K562 (cell line): ENCODE results near the gene LRRC7. TPM values are rescaled to one million over a fixed set of nuclear protein-coding genes. Genes with fewer than 3 reads are reported as not detected.
A peak's percentile ranks its signal among the peaks of the same experiment; 100 is the strongest.

ENCODE experiments used
- ATAC-seq: fragments of 200-7000 bp; cut with Tn5 transposase; 3 replicates; pipeline ENCODE4 v1.9.1; 2020; ENCODE audit warnings: moderate library complexity
- BruUV-seq: library from RNA; stranded (reverse); fragments of 400-500 nt; replicated peaks from 2 replicates; lab custom pipeline; 2021; lab: Mats Ljungman, UMichigan
- CTCF ChIA-PET: fragments of 300-600 bp; formaldehyde crosslinking; extraction: SDS; loops from one replicate; lab custom pipeline; 2021; ENCODE audit warnings: low intra/inter-chr PET ratio; lab: Yijun Ruan, JAX
- POLR2A ChIA-PET: fragments of 300-600, 350-650 bp; sonication (Branson Sonifier 250); formaldehyde crosslinking; extraction: SDS; loops from one replicate; lab custom pipeline; 2021; ENCODE audit warnings: antibody characterized with exemption, inconsistent platforms; lab: Yijun Ruan, JAX
- DNase-seq, 4 experiments: peaks; one replicate each; pipeline versions ENCODE4 v3.0.0 to v3.0.0-alpha.2; 2011 to 2018; ENCODE audit warnings: low spot score in 3 of 4, mixed read lengths in 3 of 4; ENCODE audit errors: extremely low read depth in 1 of 4
- FAIRE-seq: peaks from 2 replicates; lab custom pipeline; 2011; peaks lifted over from hg19 to GRCh38; lab: Jason Lieb, UNC
- H2AFZ ChIP-seq: 2 replicates; pipeline ENCODE4 v1.6.0; 2011; ENCODE audit warnings: low read depth, low read length, control low read depth, inconsistent platforms
- H3K27ac ChIP-seq: fragments of 200-600 bp; 3 replicates; pipeline ENCODE4 v1.8.0; 2011; ENCODE audit warnings: low read depth, mild to moderate bottlenecking, control low read depth, inconsistent platforms, low read length, moderate library complexity, mixed read lengths; ENCODE audit errors: extremely low read depth
- H3K27me3 ChIP-seq, 2 experiments: fragments of 300-600 bp in 1 of 2; 2 replicates in 1 of 2; 3 replicates in 1 of 2; pipeline versions ENCODE4 v1.6.0 to v1.8.0; 2011; ENCODE audit warnings: inconsistent platforms in 2 of 2, low read length in 2 of 2, mild to moderate bottlenecking in 1 of 2, mixed read lengths in 1 of 2, moderate library complexity in 1 of 2; ENCODE audit not compliant: control insufficient read depth in 2 of 2, insufficient read depth in 2 of 2
- H3K36me3 ChIP-seq: fragments of 300-600 bp; 3 replicates; pipeline ENCODE4 v1.8.0; 2011; ENCODE audit warnings: mild to moderate bottlenecking, low read length, inconsistent platforms; ENCODE audit not compliant: control insufficient read depth, insufficient read depth
- H3K4me1 ChIP-seq, 2 experiments: fragments of 200-600 bp in 1 of 2; replicated peaks in 1 of 2; 2 replicates in 1 of 2; 3 replicates in 1 of 2; pipeline versions ENCODE4 v1.5.1 to v1.8.0; 2011; ENCODE audit warnings: inconsistent platforms in 2 of 2, low read length in 2 of 2, mild to moderate bottlenecking in 1 of 2, mixed read lengths in 1 of 2, moderate library complexity in 1 of 2; ENCODE audit not compliant: control insufficient read depth in 2 of 2, insufficient read depth in 2 of 2
- H3K4me2 ChIP-seq: 2 replicates; pipeline ENCODE4 v1.6.1; 2011; ENCODE audit warnings: low read length, control low read depth, inconsistent platforms, mixed read lengths; ENCODE audit not compliant: insufficient read depth
- H3K4me3 ChIP-seq: fragments of 200-600 bp; sonication (generic), shearing (Covaris generic); 2 replicates; pipeline ENCODE4 v1.5.1; 2016; ENCODE audit warnings: control low read depth, inconsistent platforms
- H3K79me2 ChIP-seq: fragments of 200-600 bp; 3 replicates; pipeline ENCODE4 v1.8.0; 2011; ENCODE audit warnings: low read length, inconsistent platforms; ENCODE audit not compliant: control insufficient read depth, insufficient read depth
- H3K9ac ChIP-seq, 2 experiments: 2 replicates each; pipeline versions ENCODE4 v1.6.0 to v1.6.1; 2011; ENCODE audit warnings: low read depth in 2 of 2, low read length in 2 of 2, control low read depth in 1 of 2, inconsistent platforms in 1 of 2, mild to moderate bottlenecking in 1 of 2, mixed read lengths in 1 of 2; ENCODE audit not compliant: insufficient read depth in 1 of 2
- H3K9me1 ChIP-seq: one replicate; pipeline ENCODE4 v1.6.0; 2011; ENCODE audit warnings: inconsistent platforms, mild to moderate bottlenecking, low read length, moderate library complexity; ENCODE audit not compliant: control insufficient read depth, insufficient read depth
- H3K9me3 ChIP-seq: replicated peaks from 2 replicates; pipeline ENCODE4 v1.5.1; 2011; ENCODE audit warnings: low read depth, low read length, inconsistent platforms; ENCODE audit not compliant: control insufficient read depth, insufficient read depth
- H4K20me1 ChIP-seq: replicated peaks from 2 replicates; pipeline ENCODE4 v1.6.1; 2011; ENCODE audit warnings: low read length, inconsistent platforms, mixed read lengths; ENCODE audit not compliant: control insufficient read depth, insufficient read depth
- ATF1 ChIP-seq, 2 experiments: fragments of 450-650 bp in 1 of 2; IDR thresholded peaks; 2 replicates each; pipeline ENCODE4 v1.6.1; 2016; ENCODE audit warnings: missing compliant biosample characterization in 1 of 2, missing genetic modification characterization in 1 of 2
- ATF3 ChIP-seq, 2 experiments: fragments of 450-650 bp in 1 of 2; sonication (generic) in 1 of 2; formaldehyde crosslinking in 1 of 2; IDR thresholded peaks in 1 of 2; conservative IDR thresholded peaks in 1 of 2; 2 replicates each; pipeline versions ENCODE4 v1.6.1 to v1.8.1; 2016 to 2023; ENCODE audit warnings: mild to moderate bottlenecking in 2 of 2, moderate library complexity in 2 of 2, inconsistent platforms in 1 of 2, missing genetic modification reagents in 1 of 2
- ATF7 ChIP-seq: fragments of 450-650 bp; IDR thresholded peaks from 2 replicates; pipeline ENCODE4 v1.7.1; 2014; ENCODE audit warnings: mild to moderate bottlenecking, moderate library complexity
- HMGXB4 ChIP-seq: sonication (generic); formaldehyde crosslinking; IDR thresholded peaks from 2 replicates; pipeline ENCODE4 v1.8.1; 2023; ENCODE audit warnings: mild to moderate bottlenecking, missing genetic modification reagents
- NFYB ChIP-seq: IDR thresholded peaks from 2 replicates; pipeline ENCODE4 v1.6.1; 2011; ENCODE audit warnings: mild to moderate bottlenecking, moderate library complexity; ENCODE audit not compliant: insufficient read length; ENCODE audit errors: extremely low read depth
- RHOXF2B ChIP-seq: fragments of 250-450 bp; sonication (Bioruptor Pico); conservative IDR thresholded peaks from 2 replicates; pipeline ENCODE4 v1.5.1; 2021
- RUNX1 ChIP-seq: sonication (generic); IDR thresholded peaks from 2 replicates; pipeline ENCODE4 v1.6.1; 2016; ENCODE audit warnings: antibody characterized with exemption, low read depth
- U2AF2 ChIP-seq: fragments of 200-400 bp; formaldehyde crosslinking; optimal IDR thresholded peaks from 2 replicates; pipeline ENCODE3; 2017; ENCODE audit warnings: low read depth, mild to moderate bottlenecking, low read length
- ZBTB5 ChIP-seq: fragments of 450-650 bp; IDR thresholded peaks from 2 replicates; pipeline ENCODE4 v1.6.1; 2017; ENCODE audit warnings: antibody characterized with exemption
- ZNF316 ChIP-seq: fragments of 450-650 bp; IDR thresholded peaks from 2 replicates; pipeline ENCODE4 v1.6.1; 2016
- ZNF740 ChIP-seq, 3 experiments: fragments of 200-800 bp in 1 of 3; sonication (Bioruptor generic) in 1 of 3; sonication (generic) in 1 of 3; formaldehyde crosslinking in 1 of 3; IDR thresholded peaks; 2 replicates each; pipeline versions ENCODE4 v1.6.1 to v1.8.0; 2016 to 2022; ENCODE audit warnings: mild to moderate bottlenecking in 2 of 3, missing compliant biosample characterization in 2 of 3, missing genetic modification characterization in 2 of 3, missing genetic modification reagents in 1 of 3
- WGBS: fragments of 100-300 bp; shearing (Covaris generic); methylation state at CpG from one replicate; pipeline ENCODE4 v1.1.6; 2016; ENCODE audit warnings: low coverage, mixed read lengths; ENCODE audit not compliant: insufficient coverage; ENCODE audit errors: missing lambda C conversion rate; 5-methylcytosine and 5-hydroxymethylcytosine counted together
- in situ Hi-C: fragments of 300-500 bp; cut with MboI; formaldehyde crosslinking; loops from 4 replicates; pipeline ENCODE4 v1.15.0; 2018; ENCODE audit warnings: inconsistent platforms, mixed read lengths
- intact Hi-C: fragments of 100-400 bp; cut with micrococcal nuclease; formaldehyde crosslinking; loops from 2 replicates; pipeline ENCODE4 v1.14.2; 2022
- polyA plus RNA-seq, 8 experiments: library from polyadenylated mRNA; depleted of rRNA in 4 of 8; stranded (reverse) in 5 of 8; unstranded in 3 of 8; fragments of >200 nt; fragmentation: Nextera tagmentation in 2 of 8; fragmentation: Illumina TruSeq in 1 of 8; extraction: Ambion mirVana in 2 of 8; extraction: Trizol in 1 of 8; gene quantifications; 2 replicates each; pipeline versions ENCODE4 v1.2.1 to v1.2.3, GENCODE V29; 2011 to 2014; ENCODE audit warnings: inconsistent platforms in 1 of 8, missing spikeins in 1 of 8
- total RNA-seq, 7 experiments: library from RNA; depleted of rRNA in 6 of 7; stranded (reverse); fragments of >200 nt in 6 of 7; fragmentation: Illumina TruSeq in 2 of 7; extraction: Trizol in 2 of 7; gene quantifications; 2 replicates each; pipeline versions ENCODE4 v1.2.1 to v1.2.3, GENCODE V29; 2011 to 2021; ENCODE audit warnings: low replicate concordance in 1 of 7

Gene LRRC7
- total and polyA plus RNA-seq, 9 of the 15 experiments (the other 6 are each of a cell fraction or from before 2014, with no cell fraction given): 0.09 to 0.94 (median 0.49) TPM

GRCh38 chr1:69992594-69992993 lies 424.9 kb downstream of the LRRC7 start (continued):
- TF ChIP-seq HMGXB4: no peak
- TF ChIP-seq RUNX1: no peak
- no peak for TF ChIP-seq ZBTB5
- TF ChIP-seq U2AF2: no peak
- TF ChIP-seq ZNF316: peak; percentile 79
- TF ChIP-seq ZNF740 (CRISPR knock-in tag; IDR thresholded peaks at IDR 0.05): no peak
- no peak for TF ChIP-seq ZNF740 (tag; IDR thresholded peaks at IDR 0.05)

GRCh38 chr1:69993810-69994209 lies 426.1 kb downstream of the LRRC7 start:
- H3K4me1 ChIP-seq: no peaks in the 10 kb centered on the region
- in situ Hi-C loops: no loop called here
- H3K79me2 ChIP-seq: no peaks in the 10 kb centered on the region
- no peak for DNase-seq
- ChIA-PET POLR2A (no interaction called here), CTCF (no interaction called here)
- no peaks in the 10 kb centered on the region for H4K20me1 ChIP-seq
- H3K27ac ChIP-seq: no peak overlapping the region
- H3K27me3 ChIP-seq: 0 out of 5 replicates have a peak, but pooled peaks cover 0 to 2% of the 10 kb centered on the region in 2 experiments
- WGBS: 4% methylated on average over 4 of the region's 4 CpGs
- H3K9ac ChIP-seq: no peak overlapping the region
- H3K4me2 ChIP-seq: no peak overlapping the region
- H2AFZ ChIP-seq: no peak overlapping the region
- no peak for FAIRE-seq
- TF ChIP-seq RHOXF2B (CRISPR knock-in tag): no peak
- no peak for TF ChIP-seq ATF1 (CRISPR knock-in tag; IDR thresholded peaks at IDR 0.05)
- TF ChIP-seq ATF1 (tag; IDR thresholded peaks at IDR 0.05): 0 out of 2 replicates have a peak, but pooled peaks have one; percentile 32
- TF ChIP-seq ATF7: peak; percentile 65; the same call in 1 of the 2 replicates
- TF ChIP-seq ATF3 (IDR thresholded peaks at IDR 0.05): peak; percentile 70
- no peak for TF ChIP-seq ATF3 (CRISPR knock-in tag; conservative IDR thresholded peaks at IDR 0.05)
- TF ChIP-seq NFYB: no peak
- no peaks in the 10 kb centered on the region for H3K36me3 ChIP-seq
- no peaks in the 10 kb centered on the region for H3K9me3 ChIP-seq
- BruUV-seq: no TSS peak
- H3K9me1 ChIP-seq: no peaks in the 10 kb centered on the region
- H3K4me3 ChIP-seq: no peak overlapping the region
- intact Hi-C loops: no loop called here
- ATAC-seq: no peak
